Muscle of leg (tissue), 11 donors: ENCODE results near the gene PLCB1. TPM values are rescaled to one million over a fixed set of nuclear protein-coding genes. Genes with fewer than 3 reads are reported as not detected.
A peak's percentile ranks its signal among the peaks of the same experiment; 100 is the strongest.
"Not testable (repeated sequence)": the region's sequence is repeated elsewhere in the genome, so short reads cannot be mapped to it uniquely, and the experiment has no call there.

Experiments
- DNase-seq: peaks from one replicate; pipeline ENCODE4 v3.0.0; 2013
- H3K27ac ChIP-seq: one replicate; pipeline ENCODE4 v1.5.1; 2013; ENCODE audit warnings: mild to moderate bottlenecking, low read length, control low read depth
- H3K27me3 ChIP-seq: one replicate; pipeline ENCODE4 v1.6.1; 2013; ENCODE audit warnings: low read length; ENCODE audit not compliant: control insufficient read depth, insufficient read depth
- H3K36me3 ChIP-seq: one replicate; pipeline ENCODE4 v1.6.1; 2013; ENCODE audit warnings: low read length; ENCODE audit not compliant: control insufficient read depth, insufficient read depth
- H3K4me1 ChIP-seq: one replicate; pipeline ENCODE4 v1.6.1; 2013; ENCODE audit warnings: low read length; ENCODE audit not compliant: control insufficient read depth, insufficient read depth
- H3K4me3 ChIP-seq: one replicate; pipeline ENCODE4 v1.5.1; 2013; ENCODE audit warnings: low read length, control low read depth
- H3K9me3 ChIP-seq: replicated peaks from 2 replicates; pipeline ENCODE4 v1.6.1; 2013; ENCODE audit warnings: low read depth, low read length; ENCODE audit not compliant: control insufficient read depth
- WGBS: methylation state at CpG from one replicate; pipeline ENCODE4 v1.1.5; 2013; ENCODE audit warnings: missing lambda C conversion rate; ENCODE audit not compliant: insufficient coverage; 5-methylcytosine and 5-hydroxymethylcytosine counted together
- polyA plus RNA-seq, 8 donors: library from polyadenylated mRNA; unstranded; fragments of 120-200 nt; gene quantifications; one replicate each; pipeline versions ENCODE4 v1.2.1 to v1.2.3, GENCODE V29; 2013; ENCODE audit warnings: inconsistent platforms in 1 of 8, low replicate concordance in 1 of 8; ENCODE audit not compliant: insufficient read length in 8 of 8, insufficient read depth in 1 of 8
- total RNA-seq: library from RNA; stranded (reverse); fragments of 120-200 nt; gene quantifications from one replicate; pipeline ENCODE4 v1.2.4, GENCODE V29; 2013

The PLCB1 gene
- total and polyA plus RNA-seq, 9 donors: 6.8 to 14.3 (median 9.0) TPM

- no peak overlapping the region for H3K27ac ChIP-seq
- no peaks in the 10 kb centered on the region for H3K36me3 ChIP-seq
- no peaks in the 10 kb centered on the region for H3K9me3 ChIP-seq
- WGBS: 90% methylated on average over 2 of the region's 3 CpGs
- no peak overlapping the region for H3K4me3 ChIP-seq
- no peaks in the 10 kb centered on the region for H3K4me1 ChIP-seq
- H3K27me3 ChIP-seq: no peaks in the 10 kb centered on the region
- DNase-seq: no peak
These were observed 207.3 kb downstream of the PLCB1 start for GRCh38 chr20:8339349-8339748.

GRCh38 chr20:8342391-8342790, 210.3 kb downstream of the PLCB1 start:
- Histone ChIP-seq H3K4me1 (no peaks in the 10 kb centered on the region), H3K4me3 (no peak overlapping the region), H3K27ac (no peak overlapping the region), H3K27me3 (no peaks in the 10 kb centered on the region), H3K9me3 (no peaks in the 10 kb centered on the region), H3K36me3 (no peaks in the 10 kb centered on the region)
- WGBS: 70% methylated on average over 2 of the region's 3 CpGs
- no peak for DNase-seq

- H3K36me3 ChIP-seq: no peaks in the 10 kb centered on the region
- no CpG with 5 or more reads among the region's 3 CpGs for WGBS
- DNase-seq: no peak
- H3K27me3 ChIP-seq: no peaks in the 10 kb centered on the region
- no peaks in the 10 kb centered on the region for H3K4me1 ChIP-seq
- no peak overlapping the region for H3K4me3 ChIP-seq
- H3K9me3 ChIP-seq: no peaks in the 10 kb centered on the region
- H3K27ac ChIP-seq: no peak overlapping the region
These were observed 212.0 kb downstream of the PLCB1 start for GRCh38 chr20:8344106-8344505.

- no peaks in the 10 kb centered on the region for H3K9me3 ChIP-seq
- no peak for DNase-seq
- no peaks in the 10 kb centered on the region for H3K36me3 ChIP-seq
- no peak overlapping the region for H3K27ac ChIP-seq
- H3K4me3 ChIP-seq: no peak overlapping the region
- 93% methylated on average over 3 of the region's 5 CpGs for WGBS
- no peaks in the 10 kb centered on the region for H3K4me1 ChIP-seq
- no peaks in the 10 kb centered on the region for H3K27me3 ChIP-seq
These were observed 212.6 kb downstream of the PLCB1 start for GRCh38 chr20:8344631-8345030.

GRCh38 chr20:8346700-8347270, 214.7 kb downstream of the PLCB1 start:
- Histone ChIP-seq H3K4me1 (no peaks in the 10 kb centered on the region), H3K36me3 (no peaks in the 10 kb centered on the region), H3K27me3 (no peaks in the 10 kb centered on the region), H3K4me3 (no peak overlapping the region), H3K9me3 (no peaks in the 10 kb centered on the region), H3K27ac (no peak overlapping the region)
- no CpG with 5 or more reads among the region's 1 CpG for WGBS
- peak; percentile 75 for DNase-seq

- WGBS: no CpG with 5 or more reads among the region's 2 CpGs
- H3K27me3 ChIP-seq, H3K4me1 ChIP-seq, DNase-seq, H3K27ac ChIP-seq, H3K36me3 ChIP-seq, H3K4me3 ChIP-seq, H3K9me3 ChIP-seq: not testable (repeated sequence)
These were observed 218.2 kb downstream of the PLCB1 start for GRCh38 chr20:8350225-8350624.

GRCh38 chr20:8352486-8352885, 220.4 kb downstream of the PLCB1 start:
- H3K4me3 ChIP-seq: no peak overlapping the region
- H3K27me3 ChIP-seq: no peaks in the 10 kb centered on the region
- H3K4me1 ChIP-seq: no peaks in the 10 kb centered on the region
- no peak overlapping the region for H3K27ac ChIP-seq
- WGBS: 100% methylated on average over 1 of the region's 1 CpG
- no peak for DNase-seq
- H3K9me3 ChIP-seq: no peaks in the 10 kb centered on the region
- H3K36me3 ChIP-seq: no peaks in the 10 kb centered on the region

GRCh38 chr20:8353512-8353911, 221.4 kb downstream of the PLCB1 start:
- no peaks in the 10 kb centered on the region for H3K9me3 ChIP-seq
- H3K27ac ChIP-seq: no peak overlapping the region
- no peaks in the 10 kb centered on the region for H3K36me3 ChIP-seq
- H3K4me3 ChIP-seq: no peak overlapping the region
- no peaks in the 10 kb centered on the region for H3K4me1 ChIP-seq
- WGBS: no CpG with 5 or more reads among the region's 2 CpGs
- no peak for DNase-seq
- no peaks in the 10 kb centered on the region for H3K27me3 ChIP-seq

GRCh38 chr20:8355453-8355852, 223.4 kb downstream of the PLCB1 start:
- WGBS: no CpG with 5 or more reads among the region's 3 CpGs
- no peaks in the 10 kb centered on the region for H3K27me3 ChIP-seq
- no peaks in the 10 kb centered on the region for H3K36me3 ChIP-seq
- H3K27ac ChIP-seq: no peak overlapping the region
- H3K9me3 ChIP-seq: no peaks in the 10 kb centered on the region
- H3K4me3 ChIP-seq: no peak overlapping the region
- DNase-seq: no peak
- peaks cover 3% of the 10 kb centered on the region for H3K4me1 ChIP-seq

- WGBS: 67% methylated on average over 1 of the region's 2 CpGs
- DNase-seq: no peak
- Histone ChIP-seq H3K4me1 (peaks cover 3% of the 10 kb centered on the region), H3K4me3 (no peak overlapping the region), H3K27ac (no peak overlapping the region), H3K27me3 (no peaks in the 10 kb centered on the region), H3K36me3 (no peaks in the 10 kb centered on the region), H3K9me3 (no peaks in the 10 kb centered on the region)
These were observed 224.7 kb downstream of the PLCB1 start for GRCh38 chr20:8356806-8357205.

GRCh38 chr20:8357703-8358102, 225.6 kb downstream of the PLCB1 start:
- no peaks in the 10 kb centered on the region for H3K9me3 ChIP-seq
- no peak for DNase-seq
- H3K4me1 ChIP-seq: peaks cover 3% of the 10 kb centered on the region
- no peak overlapping the region for H3K27ac ChIP-seq
- H3K4me3 ChIP-seq: no peak overlapping the region
- H3K36me3 ChIP-seq: no peaks in the 10 kb centered on the region
- WGBS: no CpG with 5 or more reads among the region's 2 CpGs
- H3K27me3 ChIP-seq: no peaks in the 10 kb centered on the region
